Tibial nerve (tissue), 4 donors: ENCODE data around the gene LMO4. TPM values are rescaled to one million over a fixed set of nuclear protein-coding genes. Genes with fewer than 3 reads are reported as not detected.

Source experiments
- DNase-seq, 2 donors: peaks; one replicate each; pipeline ENCODE4 v3.0.0-alpha.2; 2019; ENCODE audit warnings: low spot score in 2 of 2
- H3K27ac ChIP-seq, 4 donors: fragments of 200-600 bp; sonication (generic) in 3 of 4; one replicate each; pipeline ENCODE4 v1.5.1; 2017 to 2019; ENCODE audit warnings: mild to moderate bottlenecking in 1 of 4
- H3K27me3 ChIP-seq, 2 donors: fragments of 200-600 bp; sonication (generic) in 1 of 2; one replicate each; pipeline versions ENCODE4 v1.5.1 to v1.6.0; 2017 to 2019
- H3K36me3 ChIP-seq, 3 donors: fragments of 200-600 bp; sonication (generic); one replicate each; pipeline ENCODE4 v1.5.1; 2018 to 2019
- H3K4me1 ChIP-seq, 4 donors: fragments of 200-600 bp; sonication (generic) in 3 of 4; one replicate each; pipeline ENCODE4 v1.5.1; 2017 to 2019
- H3K4me3 ChIP-seq, 4 donors: fragments of 200-600 bp; sonication (generic) in 3 of 4; one replicate each; pipeline ENCODE4 v1.5.1; 2017 to 2019; ENCODE audit warnings: mild to moderate bottlenecking in 1 of 4, moderate library complexity in 1 of 4
- H3K9me3 ChIP-seq, 4 donors: fragments of 200-600 bp; sonication (generic) in 3 of 4; one replicate each; pipeline ENCODE4 v1.5.1; 2017 to 2019
- EP300 ChIP-seq, 2 donors: sonication (generic); formaldehyde crosslinking; IDR thresholded peaks; one replicate each; pipeline ENCODE4 v1.6.1; 2017; ENCODE audit warnings: antibody characterized with exemption in 2 of 2, mild to moderate bottlenecking in 1 of 2
- POLR2A ChIP-seq, 2 donors: fragments of 450-650 bp; IDR thresholded peaks; one replicate each; pipeline ENCODE4 v1.6.1; 2017; ENCODE audit warnings: antibody characterized with exemption in 2 of 2, mild to moderate bottlenecking in 2 of 2, moderate library complexity in 2 of 2
- WGBS, 2 donors: methylation state at CpG; one replicate each; pipeline ENCODE4 v1.1.5; 2018; 5-methylcytosine and 5-hydroxymethylcytosine counted together
- total RNA-seq, 4 donors: library from RNA; depleted of rRNA; stranded (reverse); fragments of >200 nt; gene quantifications; one replicate each; pipeline ENCODE4 v1.1.0, GENCODE V29; 2016
- TF ChIP-seq, protein P1 (sequence below), 5 experiments: fragments of 200-600 bp in 3 of 5; fragments of 450-650 bp in 2 of 5; sonication (generic) in 3 of 5; IDR thresholded peaks; one replicate each; pipeline ENCODE4 v1.5.1; 2016 to 2019; ENCODE audit warnings: antibody characterized with exemption in 5 of 5, mild to moderate bottlenecking in 3 of 5, moderate library complexity in 2 of 5

Gene LMO4
- total RNA-seq, 4 donors from 2014 or later: 34.7 to 43.2 (median 40.7) TPM

DNA sequence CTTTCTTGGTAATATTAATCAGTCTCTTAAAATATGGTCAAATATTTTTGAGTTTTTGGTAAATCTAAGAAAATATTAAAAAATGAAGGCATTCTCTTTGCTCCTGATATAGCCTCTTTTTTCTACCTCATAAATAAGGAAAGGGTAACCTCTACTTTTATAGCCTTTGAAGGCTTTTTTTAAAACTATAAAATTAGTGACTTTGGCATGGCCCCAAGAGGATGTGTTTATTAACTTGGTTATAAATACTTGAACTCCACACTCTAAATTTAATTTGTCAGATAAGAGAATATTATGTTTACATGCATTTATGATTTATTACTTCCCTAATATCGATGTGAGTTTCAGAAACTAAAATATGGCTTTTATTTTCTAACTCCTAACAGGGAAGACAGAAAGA lies 60.3 kb downstream of the LMO4 start:
- Histone ChIP-seq H3K9me3 (no peaks in the 10 kb centered on the region), H3K27me3 (no peaks in the 10 kb centered on the region)

DNA sequence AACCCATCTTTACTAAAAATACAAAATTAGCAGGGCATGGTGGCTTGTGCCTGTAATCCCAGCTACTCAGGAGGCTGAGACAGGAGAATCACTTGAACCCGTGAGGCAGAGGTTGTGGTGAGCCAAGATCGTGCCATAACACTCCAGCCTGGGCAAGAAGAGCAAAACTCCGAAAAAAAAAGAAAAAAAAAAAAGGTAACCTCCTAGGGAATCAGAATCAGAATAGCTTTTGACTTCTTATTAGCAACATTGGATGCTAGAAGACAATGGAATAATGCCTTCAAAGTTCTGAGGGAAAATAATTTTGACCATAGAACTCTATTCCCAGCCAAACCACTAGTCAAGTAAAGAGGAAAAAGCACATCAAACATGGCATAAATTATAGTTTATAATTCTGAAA lies 60.9 kb downstream of the LMO4 start:
- Histone ChIP-seq H3K4me1 (peaks cover 0 to 10% (median 0%) of the 10 kb centered on the region in 4 donors), H3K36me3 (no peaks in the 10 kb centered on the region), H3K9me3 (no peaks in the 10 kb centered on the region), H3K27ac (no peak overlapping the region), H3K27me3 (no peaks in the 10 kb centered on the region), H3K4me3 (no peak overlapping the region)
- DNase-seq: no peak
- TF ChIP-seq, protein P1, sequence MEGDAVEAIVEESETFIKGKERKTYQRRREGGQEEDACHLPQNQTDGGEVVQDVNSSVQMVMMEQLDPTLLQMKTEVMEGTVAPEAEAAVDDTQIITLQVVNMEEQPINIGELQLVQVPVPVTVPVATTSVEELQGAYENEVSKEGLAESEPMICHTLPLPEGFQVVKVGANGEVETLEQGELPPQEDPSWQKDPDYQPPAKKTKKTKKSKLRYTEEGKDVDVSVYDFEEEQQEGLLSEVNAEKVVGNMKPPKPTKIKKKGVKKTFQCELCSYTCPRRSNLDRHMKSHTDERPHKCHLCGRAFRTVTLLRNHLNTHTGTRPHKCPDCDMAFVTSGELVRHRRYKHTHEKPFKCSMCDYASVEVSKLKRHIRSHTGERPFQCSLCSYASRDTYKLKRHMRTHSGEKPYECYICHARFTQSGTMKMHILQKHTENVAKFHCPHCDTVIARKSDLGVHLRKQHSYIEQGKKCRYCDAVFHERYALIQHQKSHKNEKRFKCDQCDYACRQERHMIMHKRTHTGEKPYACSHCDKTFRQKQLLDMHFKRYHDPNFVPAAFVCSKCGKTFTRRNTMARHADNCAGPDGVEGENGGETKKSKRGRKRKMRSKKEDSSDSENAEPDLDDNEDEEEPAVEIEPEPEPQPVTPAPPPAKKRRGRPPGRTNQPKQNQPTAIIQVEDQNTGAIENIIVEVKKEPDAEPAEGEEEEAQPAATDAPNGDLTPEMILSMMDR (IDR thresholded peaks at IDR 0.05): no peak
- WGBS, 2 donors: 89 to 94% methylated on average over 3 of the region's 3 CpGs

More for the DNA sequence above, 60.3 kb downstream of the LMO4 start:
- H3K4me1 ChIP-seq: peaks cover 0 to 10% (median 0%) of the 10 kb centered on the region in 4 donors
- H3K36me3 ChIP-seq: no peaks in the 10 kb centered on the region
- H3K4me3 ChIP-seq: no peak overlapping the region
- TF ChIP-seq POLR2A (IDR thresholded peaks at IDR 0.05) (no peak), EP300 (IDR thresholded peaks at IDR 0.05) (no peak)
- TF ChIP-seq, protein P1 (IDR thresholded peaks at IDR 0.05): no peak
- H3K27ac ChIP-seq: no peak overlapping the region
- DNase-seq: no peak
- WGBS, 2 donors: 53 to 65% methylated on average over 1 of the region's 1 CpG

DNA sequence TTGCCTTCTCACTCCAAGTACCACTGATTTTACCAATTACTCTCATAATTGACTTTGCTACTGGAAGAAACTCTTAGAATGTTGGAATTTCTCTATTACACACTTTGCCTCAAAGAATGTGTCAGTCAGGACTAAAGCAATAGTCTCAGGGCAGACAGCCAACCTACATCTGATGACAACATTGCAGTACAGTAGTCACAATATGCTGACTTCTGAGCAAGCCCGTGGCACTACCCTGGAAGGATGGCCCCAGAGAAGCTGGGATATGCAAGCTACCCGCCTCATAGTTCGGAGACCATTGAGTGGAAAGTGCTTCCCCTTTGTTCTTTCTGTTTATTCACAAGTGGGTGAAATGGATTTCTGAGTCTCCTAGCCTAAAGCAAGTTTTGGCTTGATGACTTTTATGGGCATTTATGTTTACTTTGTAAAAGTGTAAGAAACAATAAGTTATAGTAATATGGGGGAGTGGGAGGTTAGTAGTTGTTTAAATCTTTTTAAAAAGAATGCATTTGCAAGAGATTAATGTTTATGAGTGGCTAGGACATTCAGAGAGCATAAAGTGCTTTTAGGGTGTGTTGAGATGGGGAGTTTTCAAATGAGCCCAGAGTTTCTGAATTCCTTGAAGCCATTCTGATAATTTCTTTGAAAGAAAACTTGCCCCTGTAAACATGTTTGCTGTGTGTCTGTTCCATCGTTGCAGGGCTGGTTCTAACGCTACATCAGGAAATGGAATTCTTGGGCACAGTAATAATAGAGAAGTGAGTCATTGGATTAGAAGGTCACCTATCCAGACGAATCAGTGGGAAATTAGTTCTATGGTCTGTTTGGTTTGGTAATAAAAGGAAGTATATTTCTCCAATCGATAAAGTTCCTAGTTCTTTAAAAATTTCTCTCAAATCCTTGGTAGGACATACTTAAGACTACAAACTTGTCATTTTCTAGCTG lies 63.8 kb downstream of the LMO4 start:
- Histone ChIP-seq H3K4me1 (peaks cover 0 to 10% (median 0%) of the 10 kb centered on the region in 4 donors), H3K36me3 (no peaks in the 10 kb centered on the region), H3K9me3 (no peaks in the 10 kb centered on the region), H3K27ac (no peak overlapping the region), H3K27me3 (no peaks in the 10 kb centered on the region), H3K4me3 (no peak overlapping the region)
- TF ChIP-seq, protein P1 (IDR thresholded peaks at IDR 0.05): no peak
- no peak for TF ChIP-seq POLR2A (IDR thresholded peaks at IDR 0.05)
- TF ChIP-seq EP300 (IDR thresholded peaks at IDR 0.05): no peak
- DNase-seq: no peak
- WGBS, 2 donors: 42 to 52% methylated on average over 7 of the region's 7 CpGs

DNA sequence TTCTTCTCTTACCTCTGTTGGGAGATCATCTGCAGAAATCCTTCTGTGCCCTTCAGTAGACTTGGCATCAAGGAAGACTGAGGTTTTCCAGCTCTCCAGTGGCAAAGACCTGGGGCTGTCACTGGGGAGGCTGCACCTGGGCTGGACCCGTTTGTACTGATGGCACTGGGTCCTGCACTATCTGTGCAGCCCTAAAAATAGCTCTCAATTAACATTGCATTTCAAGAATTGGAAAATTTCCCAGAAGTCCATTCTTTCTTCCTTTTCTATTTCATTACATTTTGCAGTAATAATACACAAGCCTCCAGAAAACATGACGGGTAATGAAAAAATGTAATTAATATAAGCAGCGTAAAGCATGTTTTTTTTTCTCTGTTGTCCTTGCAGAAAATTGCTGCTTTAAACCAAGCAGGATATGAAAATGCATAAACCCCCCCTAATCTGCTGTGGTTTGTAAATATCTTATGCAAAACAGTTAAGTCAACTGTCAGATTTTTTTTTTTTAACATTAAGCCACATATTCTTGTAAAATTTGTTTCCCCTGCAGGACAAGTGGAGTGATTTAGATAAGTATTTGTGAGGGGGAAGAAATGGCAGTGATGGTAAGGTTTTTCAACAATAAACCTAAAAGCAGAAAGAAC lies 64.9 kb downstream of the LMO4 start:
- no peaks in the 10 kb centered on the region for H3K27me3 ChIP-seq
- peaks cover 0 to 10% (median 0%) of the 10 kb centered on the region in 4 donors for H3K4me1 ChIP-seq
- H3K36me3 ChIP-seq: no peaks in the 10 kb centered on the region
- H3K4me3 ChIP-seq: no peak overlapping the region
- TF ChIP-seq POLR2A (IDR thresholded peaks at IDR 0.05) (no peak), EP300 (IDR thresholded peaks at IDR 0.05) (no peak)
- TF ChIP-seq, protein P1 (IDR thresholded peaks at IDR 0.05): no peak
- DNase-seq: no peak
- no peak overlapping the region for H3K27ac ChIP-seq
- 54 to 60% methylated on average over 3 of the region's 3 CpGs for WGBS, 2 donors
- H3K9me3 ChIP-seq: no peaks in the 10 kb centered on the region

DNA sequence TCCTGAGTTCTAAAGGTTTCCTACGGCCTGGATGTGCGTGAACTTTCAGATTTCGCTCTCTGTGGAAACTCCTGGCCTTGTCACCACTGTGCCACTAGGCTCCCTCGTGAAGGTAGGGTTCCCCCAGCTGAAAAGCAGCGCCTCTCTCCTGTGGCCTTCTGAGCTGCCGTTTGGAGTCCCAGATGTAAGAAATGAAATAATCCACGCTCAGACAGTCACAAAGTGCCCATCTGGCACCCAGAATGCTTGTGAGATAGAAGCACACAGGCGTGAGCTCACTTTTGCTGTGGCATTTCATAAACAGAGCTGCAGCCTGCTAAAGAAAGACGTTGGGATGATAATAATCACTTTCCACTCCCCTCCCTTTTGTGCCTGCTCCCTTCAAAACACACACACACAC lies 65.8 kb downstream of the LMO4 start:
- no peak for DNase-seq
- Histone ChIP-seq H3K4me3 (no peak overlapping the region), H3K9me3 (no peaks in the 10 kb centered on the region), H3K4me1 (peaks cover 0 to 10% (median 0%) of the 10 kb centered on the region in 4 donors), H3K36me3 (no peaks in the 10 kb centered on the region), H3K27ac (no peak overlapping the region), H3K27me3 (no peaks in the 10 kb centered on the region)
- TF ChIP-seq, protein P1 (IDR thresholded peaks at IDR 0.05): no peak
- no peak for TF ChIP-seq POLR2A (IDR thresholded peaks at IDR 0.05)
- no peak for TF ChIP-seq EP300 (IDR thresholded peaks at IDR 0.05)
- 81 to 86% methylated on average over 9 of the region's 9 CpGs for WGBS, 2 donors
